Cerebellar cortex (tissue), 1 donor: ENCODE data around the gene KRTAP16-1.
"Not testable (repeated sequence)": the region's sequence is repeated elsewhere in the genome, so short reads cannot be mapped to it uniquely, and the experiment has no call there.

ENCODE experiments used
- DNase-seq: peaks from one replicate; pipeline ENCODE4 v3.0.0-alpha.2; 2015; ENCODE audit warnings: low spot score

KRTAP16-1 gene, protein sequence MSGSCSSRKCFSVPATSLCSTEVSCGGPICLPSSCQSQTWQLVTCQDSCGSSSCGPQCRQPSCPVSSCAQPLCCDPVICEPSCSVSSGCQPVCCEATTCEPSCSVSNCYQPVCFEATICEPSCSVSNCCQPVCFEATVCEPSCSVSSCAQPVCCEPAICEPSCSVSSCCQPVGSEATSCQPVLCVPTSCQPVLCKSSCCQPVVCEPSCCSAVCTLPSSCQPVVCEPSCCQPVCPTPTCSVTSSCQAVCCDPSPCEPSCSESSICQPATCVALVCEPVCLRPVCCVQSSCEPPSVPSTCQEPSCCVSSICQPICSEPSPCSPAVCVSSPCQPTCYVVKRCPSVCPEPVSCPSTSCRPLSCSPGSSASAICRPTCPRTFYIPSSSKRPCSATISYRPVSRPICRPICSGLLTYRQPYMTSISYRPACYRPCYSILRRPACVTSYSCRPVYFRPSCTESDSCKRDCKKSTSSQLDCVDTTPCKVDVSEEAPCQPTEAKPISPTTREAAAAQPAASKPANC

GRCh38 chr17:41308918-41309359 lies at the start of gene KRTAP16-1:
KRTAP16-1 (minus strand) TSS chr17:41309309; CDS start chr17:41309253, 56 bp downstream.
- peak; percentile 58 for DNase-seq

DNA sequence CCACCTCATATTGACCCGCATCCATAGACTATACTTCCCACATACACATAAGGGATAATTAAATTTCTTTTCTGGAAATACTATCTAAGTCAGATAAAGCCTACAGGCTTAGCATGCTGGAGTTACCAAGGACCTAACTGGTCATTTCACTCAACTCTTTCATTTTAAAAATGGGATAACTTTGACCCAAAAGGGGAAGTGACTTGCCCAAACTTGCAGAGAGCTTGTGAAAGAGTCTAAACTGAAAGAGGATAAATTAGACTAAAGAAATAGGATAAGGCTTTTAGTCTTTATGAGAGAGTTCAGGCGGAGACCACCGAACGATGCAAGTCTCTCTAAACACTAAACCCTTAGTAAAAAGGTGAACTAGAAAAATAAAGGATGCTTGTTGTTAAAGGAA lies 45.4 kb upstream of the KRTAP16-1 start:
- no peak for DNase-seq

DNA sequence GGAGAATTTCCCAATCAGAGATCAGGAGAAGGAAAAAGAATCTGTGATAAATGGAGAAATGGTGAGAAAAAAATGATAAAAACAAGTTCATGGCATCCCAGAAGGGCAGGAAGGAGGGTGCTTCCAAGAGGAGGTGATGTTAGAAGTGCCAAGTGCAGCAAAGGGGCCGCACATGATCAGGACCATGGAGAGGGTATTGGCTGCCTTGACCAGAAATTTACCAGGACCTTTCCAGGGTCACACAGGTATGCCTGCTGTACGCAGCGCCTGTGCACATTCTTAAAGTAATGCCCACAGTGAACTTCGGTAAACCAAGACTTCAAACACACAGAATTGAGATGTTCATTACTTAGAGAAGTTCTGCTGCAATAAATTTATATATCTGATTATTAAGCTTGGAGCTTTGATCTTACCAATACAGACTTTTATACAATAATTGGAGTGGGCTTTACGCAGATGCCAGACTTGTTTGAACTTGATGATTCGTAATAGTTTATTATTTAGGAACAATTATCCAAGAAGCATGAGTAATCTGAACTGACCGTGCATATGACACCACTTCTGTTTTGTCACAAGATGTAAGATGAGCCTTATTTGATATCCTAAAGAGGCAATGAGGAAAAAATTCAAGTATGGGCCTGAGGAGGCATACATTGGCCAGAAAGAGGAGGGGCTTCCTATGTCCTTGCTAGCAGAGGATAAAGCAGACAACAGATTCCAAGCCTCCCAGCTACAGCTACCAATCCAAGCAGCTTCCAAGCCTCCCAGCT lies 43.7 kb upstream of the KRTAP16-1 start:
- DNase-seq = no peak

DNA sequence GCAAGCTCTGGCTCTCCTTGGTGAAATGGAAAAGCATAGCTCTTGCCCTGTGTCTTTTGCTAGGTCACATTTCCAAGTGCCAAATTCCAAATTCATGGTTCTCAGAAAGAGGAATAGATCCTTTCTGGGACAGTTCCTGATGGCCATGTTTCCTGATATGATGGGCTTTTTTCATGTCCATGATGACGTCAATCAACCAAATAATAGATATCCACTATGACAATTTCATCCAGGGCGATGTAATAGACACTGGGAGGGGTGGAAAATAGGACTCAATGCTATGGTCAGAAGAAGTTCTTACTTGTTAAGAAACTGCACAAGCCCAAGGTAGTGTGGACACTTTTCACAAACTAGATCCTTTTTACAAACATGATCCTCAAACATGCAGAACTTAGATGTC lies 42.1 kb upstream of the KRTAP16-1 start:
- DNase-seq = no peak

DNA sequence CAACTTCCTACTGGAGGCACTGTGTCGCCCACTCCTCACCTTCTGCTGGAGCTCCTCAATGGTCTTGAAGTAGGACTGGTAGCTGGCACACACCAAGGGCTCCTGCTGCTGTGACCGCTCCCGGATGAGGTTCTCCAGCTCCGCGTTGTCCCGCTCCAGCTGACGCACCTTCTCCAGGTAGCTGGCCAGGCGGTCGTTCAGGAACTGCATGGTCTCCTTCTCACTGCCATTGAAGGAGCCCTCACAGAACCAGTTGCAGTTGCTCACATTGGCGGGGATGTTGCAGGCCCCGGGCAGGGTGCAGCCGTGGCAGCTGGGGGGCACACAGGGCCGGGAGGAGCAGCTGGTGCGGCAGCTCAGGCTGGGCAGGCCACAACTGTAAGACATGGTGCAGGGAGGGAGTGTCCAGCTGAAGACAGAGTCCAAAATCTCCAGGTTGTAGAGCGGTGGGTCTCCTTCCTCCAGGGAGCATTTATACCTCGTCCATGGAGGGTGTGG lies 41.3 kb upstream of the KRTAP16-1 start, which contains the start of gene KRT33A:
KRT33A (minus strand) TSS at position 448 of the 498 bp plus-strand sequence; CDS start at position 387, 61 bp downstream.
- DNase-seq = not testable (repeated sequence)

DNA sequence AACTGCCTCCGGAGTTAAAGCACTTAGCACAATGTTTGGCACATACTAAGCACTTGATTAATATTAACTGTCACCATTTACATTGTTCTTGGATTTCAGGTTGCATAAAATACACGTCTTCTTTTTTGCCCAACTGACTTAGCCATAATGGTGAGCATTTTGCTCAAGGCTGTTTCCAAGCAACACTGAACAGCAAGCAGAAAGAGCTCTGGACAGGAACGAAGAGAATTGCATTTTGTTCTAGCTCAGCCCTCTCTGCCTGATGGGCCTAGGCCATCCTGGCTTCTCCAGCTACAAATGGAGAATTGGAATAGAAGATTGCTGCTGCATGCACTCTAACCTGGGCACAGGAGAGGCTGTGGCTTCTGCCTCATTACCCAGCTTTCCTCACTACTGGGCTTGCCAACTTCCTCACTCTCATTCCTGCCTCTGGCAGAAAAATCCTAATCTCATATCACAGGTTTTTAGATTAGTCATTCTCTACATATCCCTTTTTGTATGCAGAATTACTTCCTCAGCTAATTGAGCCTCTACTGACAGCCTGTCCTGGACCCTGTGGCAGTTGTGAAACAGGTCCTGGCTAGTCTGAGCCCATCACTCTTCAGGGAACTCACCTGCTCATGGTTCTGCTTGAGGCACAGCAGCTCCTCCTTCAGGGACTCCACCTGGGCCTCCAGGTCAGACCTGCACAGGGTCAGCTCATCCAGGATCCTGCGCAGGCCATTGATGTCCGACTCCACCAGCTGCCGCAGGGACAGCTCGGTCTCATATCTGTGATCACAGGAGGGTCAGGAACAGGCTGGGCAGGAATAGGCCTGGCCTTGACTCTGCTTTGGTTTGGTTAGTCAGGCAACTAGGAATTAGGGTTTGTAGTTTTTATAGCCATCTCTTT lies 39.0 kb upstream of the KRTAP16-1 start:
- no peak for DNase-seq

DNA sequence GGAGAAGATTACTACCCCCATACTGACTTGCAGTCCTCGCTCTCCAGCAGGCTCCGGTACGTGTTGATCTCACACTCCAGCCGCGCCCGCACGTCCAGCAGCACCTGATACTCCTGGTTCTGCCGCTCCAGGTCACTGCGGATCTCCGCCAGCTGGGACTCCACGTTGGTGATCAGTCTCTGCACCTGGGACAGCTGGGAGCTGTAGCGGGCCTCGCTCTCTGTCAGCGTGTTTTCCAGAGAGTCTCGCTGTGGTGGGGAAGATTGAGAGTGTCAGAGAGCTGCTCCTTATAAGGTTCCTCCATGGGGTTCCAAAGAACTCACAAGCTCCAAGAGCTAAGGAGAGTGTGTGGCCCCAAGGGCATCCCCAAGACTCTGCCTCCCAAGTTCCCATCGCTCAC lies 37.3 kb upstream of the KRTAP16-1 start:
- not testable (repeated sequence) for DNase-seq

- DNase-seq = no peak
These were observed 36.9 kb upstream of the KRTAP16-1 start for GRCh38 chr17:41345992-41346391.

DNA sequence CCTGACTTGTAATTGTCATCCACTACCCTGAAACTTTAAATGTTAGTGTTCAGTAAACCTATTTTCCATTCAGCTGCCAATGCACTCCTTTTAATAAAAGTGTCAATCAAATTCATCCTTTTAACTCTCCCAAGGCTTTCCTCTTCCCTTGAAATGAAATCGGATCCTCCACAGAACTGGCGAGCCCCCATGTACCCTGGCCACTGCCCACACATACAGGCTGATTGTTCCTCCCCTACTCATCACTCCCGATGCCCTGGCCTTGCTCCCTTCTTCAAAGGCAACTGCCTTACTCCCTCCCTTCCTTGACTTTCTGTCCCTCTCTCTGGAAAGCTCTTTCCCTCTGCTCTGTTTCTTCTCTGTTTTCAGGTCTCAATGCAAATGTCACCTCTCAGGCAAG lies 33.9 kb upstream of the KRTAP16-1 start:
- DNase-seq = no peak

- DNase-seq = no peak
These were observed 32.1 kb upstream of the KRTAP16-1 start for GRCh38 chr17:41340934-41341861.

DNA sequence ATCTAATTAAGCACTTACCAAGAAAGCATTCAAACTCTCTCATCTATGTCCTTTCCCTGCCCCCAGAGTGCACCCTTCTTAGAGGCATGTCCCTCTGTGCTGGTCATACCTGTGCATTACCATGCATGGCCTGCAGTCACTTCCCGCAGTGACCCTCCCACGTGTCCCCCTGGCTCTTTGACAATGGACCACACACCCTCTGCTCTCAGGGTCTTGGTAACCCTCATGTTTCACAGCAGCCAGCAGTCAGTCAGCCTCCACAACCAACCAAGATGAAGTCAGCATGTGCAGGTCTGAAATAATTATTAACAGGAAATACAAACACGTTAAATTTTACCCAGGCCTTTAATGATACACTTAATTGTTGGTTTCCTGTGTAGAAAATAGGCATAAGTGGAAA lies 31.4 kb upstream of the KRTAP16-1 start:
- DNase-seq = no peak

GRCh38 chr17:41339571-41340172 lies 30.6 kb upstream of the KRTAP16-1 start:
- DNase-seq = no peak

DNA sequence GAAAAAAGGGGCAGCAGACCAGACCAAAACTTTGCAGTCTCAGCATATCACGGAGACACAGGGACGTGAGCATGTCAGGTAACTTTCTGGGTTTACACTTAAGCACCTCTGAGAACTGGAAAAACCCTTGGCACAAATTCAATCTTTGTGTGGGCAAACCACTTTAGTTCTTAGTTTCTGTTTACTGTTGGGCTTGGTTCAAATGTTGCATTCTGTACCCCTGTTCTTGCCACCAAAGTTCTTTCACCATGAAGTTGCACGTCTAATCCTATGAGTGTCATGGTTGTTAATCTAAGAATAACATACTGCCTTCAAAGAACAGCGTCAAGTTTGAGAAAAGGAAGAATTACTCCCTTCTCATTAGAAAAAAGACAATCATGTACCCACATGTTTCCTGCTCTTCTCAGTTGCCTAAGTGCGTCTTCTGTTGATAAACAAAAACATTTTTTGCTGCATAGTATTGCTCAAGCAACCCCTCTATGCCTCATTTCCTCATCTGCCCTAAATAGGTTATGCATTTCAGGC lies 29.9 kb upstream of the KRTAP16-1 start:
- DNase-seq = no peak

GRCh38 chr17:41335747-41336146 lies 26.6 kb upstream of the KRTAP16-1 start:
- DNase-seq = no peak

- DNase-seq = no peak
These were observed 25.5 kb upstream of the KRTAP16-1 start for GRCh38 chr17:41334385-41335305.

GRCh38 chr17:41333836-41334235 lies 24.7 kb upstream of the KRTAP16-1 start:
- no peak for DNase-seq

GRCh38 chr17:41333098-41333497 lies 24.0 kb upstream of the KRTAP16-1 start:
- no peak for DNase-seq

DNA sequence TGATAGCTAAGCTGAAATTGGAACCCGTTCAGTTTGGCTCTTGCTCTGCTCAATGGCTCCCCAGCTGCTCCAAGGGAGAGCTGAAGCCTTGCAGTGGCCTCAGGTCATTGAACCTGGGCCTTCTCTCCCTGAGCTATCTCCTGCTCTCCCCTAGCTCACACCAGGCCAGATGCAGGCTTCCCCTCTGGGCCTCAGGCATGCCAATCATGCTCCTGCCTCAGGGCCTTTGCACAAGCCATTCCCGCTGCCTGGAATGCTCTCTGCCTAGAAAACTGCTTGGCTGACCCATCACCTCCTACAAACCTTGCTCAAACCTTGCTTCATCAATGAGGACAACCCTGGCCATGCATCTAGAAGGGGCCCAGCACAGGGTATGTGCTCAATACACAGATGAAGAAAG lies 23.1 kb upstream of the KRTAP16-1 start:
- DNase-seq = no peak

- DNase-seq = no peak
These were observed 22.5 kb upstream of the KRTAP16-1 start for GRCh38 chr17:41331606-41332005.
